IMR-90 (cell line): ENCODE results near the gene ZNF747. TPM values are rescaled to one million over a fixed set of nuclear protein-coding genes. Genes with fewer than 3 reads are reported as not detected.

ENCODE experiments used
- ATAC-seq: fragments of 200-7000 bp; cut with Tn5 transposase; 2 replicates; pipeline ENCODE4 v1.9.1; 2020; ENCODE audit warnings: low read depth, mild to moderate bottlenecking, moderate library complexity
- BruUV-seq: library from RNA; stranded (reverse); fragments of 400-500 nt; replicated peaks from 2 replicates; lab custom pipeline; 2021; lab: Mats Ljungman, UMichigan
- CTCF ChIA-PET: fragments of 300-600 bp; formaldehyde crosslinking; extraction: SDS; loops from one replicate; lab custom pipeline; 2021; ENCODE audit warnings: antibody characterized with exemption; lab: Yijun Ruan, JAX
- POLR2A ChIA-PET: fragments of 300-600 bp; sonication (Branson Sonifier 250); formaldehyde crosslinking; loops from one replicate; lab custom pipeline; 2022; ENCODE audit warnings: antibody characterized with exemption; ENCODE audit not compliant: unreplicated experiment; lab: Charles Lee
- DNase-seq: peaks from one replicate; pipeline ENCODE4 v3.0.0; 2013
- H2AFZ ChIP-seq: replicated peaks from 2 replicates; pipeline ENCODE3; 2013; ENCODE audit warnings: low read length, mild to moderate bottlenecking; ENCODE audit not compliant: poor library complexity
- H2AK5ac ChIP-seq: 2 replicates; pipeline ENCODE4 v1.6.1; 2013; ENCODE audit warnings: low read depth, low read length, inconsistent platforms
- H2AK9ac ChIP-seq: replicated peaks from 2 replicates; pipeline ENCODE3; 2013; ENCODE audit warnings: mild to moderate bottlenecking, low read depth, low read length, moderate library complexity; ENCODE audit not compliant: poor library complexity
- H2BK120ac ChIP-seq: 2 replicates; pipeline ENCODE4 v1.6.1; 2013; ENCODE audit warnings: low read depth, low read length, inconsistent platforms
- H2BK15ac ChIP-seq: 3 replicates; pipeline ENCODE4 v1.6.1; 2013; ENCODE audit warnings: low read depth, low read length, inconsistent platforms
- H2BK20ac ChIP-seq: 2 replicates; pipeline ENCODE4 v1.6.1; 2013; ENCODE audit warnings: low read depth, mild to moderate bottlenecking, inconsistent platforms, low read length, moderate library complexity
- H2BK5ac ChIP-seq: 2 replicates; pipeline ENCODE4 v1.6.1; 2013; ENCODE audit warnings: mild to moderate bottlenecking, low read depth, low read length, inconsistent platforms; ENCODE audit not compliant: poor library complexity, severe bottlenecking
- H3K14ac ChIP-seq: replicated peaks from 2 replicates; pipeline ENCODE4 v1.6.1; 2013; ENCODE audit warnings: low read depth, low read length, inconsistent platforms
- H3K18ac ChIP-seq: 2 replicates; pipeline ENCODE4 v1.6.1; 2013; ENCODE audit warnings: low read depth, low read length, control low read depth
- H3K23ac ChIP-seq: 2 replicates; pipeline ENCODE4 v1.6.1; 2013; ENCODE audit warnings: low read depth, low read length, inconsistent platforms
- H3K27ac ChIP-seq: 2 replicates; pipeline ENCODE4 v1.5.1; 2013; ENCODE audit warnings: mild to moderate bottlenecking, control low read depth, low read length; ENCODE audit not compliant: insufficient read depth
- H3K27me3 ChIP-seq: 2 replicates; pipeline ENCODE4 v1.6.1; 2013; ENCODE audit warnings: low read length; ENCODE audit not compliant: control insufficient read depth, insufficient read depth
- H3K36me3 ChIP-seq: 2 replicates; pipeline ENCODE4 v1.6.1; 2013; ENCODE audit warnings: low read length, mixed read lengths; ENCODE audit not compliant: control insufficient read depth, insufficient read depth
- H3K4ac ChIP-seq: 2 replicates; pipeline ENCODE4 v1.6.1; 2013; ENCODE audit warnings: low read depth, low read length, inconsistent platforms
- H3K4me1 ChIP-seq: 2 replicates; pipeline ENCODE4 v1.6.1; 2013; ENCODE audit warnings: low read length, mixed read lengths; ENCODE audit not compliant: control insufficient read depth, insufficient read depth
- H3K4me2 ChIP-seq: 2 replicates; pipeline ENCODE4 v1.6.1; 2013; ENCODE audit warnings: low read depth, mild to moderate bottlenecking, control low read depth, low read length, moderate library complexity
- H3K4me3 ChIP-seq: 2 replicates; pipeline ENCODE4 v1.5.1; 2013; ENCODE audit warnings: low read depth, mild to moderate bottlenecking, control low read depth, low read length, moderate library complexity; ENCODE audit not compliant: insufficient read depth
- H3K56ac ChIP-seq: 2 replicates; pipeline ENCODE4 v1.6.1; 2013; ENCODE audit warnings: low read length, inconsistent platforms; ENCODE audit not compliant: insufficient read depth; ENCODE audit errors: extremely low read depth
- H3K79me1 ChIP-seq, 2 experiments: 2 replicates each; pipeline ENCODE4 v1.6.1; 2013; ENCODE audit warnings: low read length in 2 of 2, inconsistent platforms in 1 of 2, low read depth in 1 of 2
- H3K9ac ChIP-seq: 2 replicates; pipeline ENCODE4 v1.6.1; 2013; ENCODE audit warnings: low read depth, low read length, control low read depth
- H3K9me1 ChIP-seq: 2 replicates; pipeline ENCODE4 v1.6.1; 2013; ENCODE audit warnings: low read length, inconsistent platforms; ENCODE audit not compliant: insufficient read depth
- H3K9me3 ChIP-seq: 2 replicates; pipeline ENCODE4 v1.6.1; 2013; ENCODE audit warnings: low read length; ENCODE audit not compliant: control insufficient read depth, insufficient read depth
- H4K20me1 ChIP-seq: 2 replicates; pipeline ENCODE4 v1.6.1; 2013; ENCODE audit warnings: low read length, inconsistent platforms; ENCODE audit not compliant: insufficient read depth
- H4K5ac ChIP-seq: 2 replicates; pipeline ENCODE4 v1.6.1; 2013; ENCODE audit warnings: mild to moderate bottlenecking, low read depth, low read length, control low read depth
- H4K8ac ChIP-seq, 2 experiments: 2 replicates each; pipeline ENCODE4 v1.6.1; 2013; ENCODE audit warnings: low read depth in 2 of 2, low read length in 2 of 2, control low read depth in 1 of 2, inconsistent platforms in 1 of 2
- H4K91ac ChIP-seq: 2 replicates; pipeline ENCODE4 v1.6.1; 2013; ENCODE audit warnings: low read depth, low read length, inconsistent platforms; ENCODE audit not compliant: insufficient read depth
- BHLHE40 ChIP-seq: fragments of 150-350 bp; IDR thresholded peaks from 2 replicates; pipeline ENCODE4 v1.6.1; 2016; ENCODE audit warnings: mild to moderate bottlenecking, low read depth, low read length
- CEBPB ChIP-seq: IDR thresholded peaks from 2 replicates; pipeline ENCODE4 v1.6.1; 2012; ENCODE audit warnings: low read depth, low read length, improper control_type of control experiment
- CHD1 ChIP-seq: IDR thresholded peaks from 2 replicates; pipeline ENCODE4 v1.6.1; 2012; ENCODE audit warnings: low read depth, low read length, improper control_type of control experiment
- CTCF ChIP-seq: conservative IDR thresholded peaks from 2 replicates; pipeline ENCODE4 v1.5.1; 2012; ENCODE audit warnings: mild to moderate bottlenecking, low read depth, low read length, improper control_type of control experiment
- FOS ChIP-seq: fragments of 150-350 bp; IDR thresholded peaks from 2 replicates; pipeline ENCODE4 v1.6.1; 2016; ENCODE audit warnings: low read depth, low read length
- MAFK ChIP-seq: IDR thresholded peaks from 2 replicates; pipeline ENCODE4 v1.6.1; 2012; ENCODE audit warnings: low read depth, low read length, improper control_type of control experiment
- MAZ ChIP-seq: IDR thresholded peaks from 2 replicates; pipeline ENCODE4 v1.6.1; 2012; ENCODE audit warnings: low read depth, mild to moderate bottlenecking, low read length, improper control_type of control experiment, moderate library complexity, borderline replicate concordance
- MXI1 ChIP-seq: IDR thresholded peaks from 2 replicates; pipeline ENCODE4 v1.6.1; 2012; ENCODE audit warnings: low read depth, mild to moderate bottlenecking, low read length, moderate library complexity, borderline replicate concordance
- NFE2L2 ChIP-seq: fragments of 150-350 bp; IDR thresholded peaks from 2 replicates; pipeline ENCODE4 v1.6.1; 2016; ENCODE audit warnings: low read depth, mild to moderate bottlenecking, low read length
- POLR2A ChIP-seq: IDR thresholded peaks from 2 replicates; pipeline ENCODE4 v1.6.1; 2012; ENCODE audit warnings: mild to moderate bottlenecking, low read depth, low read length
- RAD21 ChIP-seq: IDR thresholded peaks from 2 replicates; pipeline ENCODE4 v1.6.1; 2012; ENCODE audit warnings: low read length, improper control_type of control experiment
- RCOR1 ChIP-seq: IDR thresholded peaks from 2 replicates; pipeline ENCODE4 v1.6.1; 2012; ENCODE audit warnings: mild to moderate bottlenecking, low read length, improper control_type of control experiment; ENCODE audit not compliant: insufficient replicate concordance
- RFX5 ChIP-seq: IDR thresholded peaks from 2 replicates; pipeline ENCODE4 v1.8.0; 2012; ENCODE audit warnings: low read depth, mild to moderate bottlenecking, low read length, moderate library complexity
- WGBS, 2 experiments: methylation state at CpG; one replicate each; pipeline versions ENCODE4 v1.1.5 to v1.1.7; 2013; ENCODE audit warnings: missing lambda C conversion rate in 2 of 2; ENCODE audit not compliant: insufficient read length in 1 of 2; ENCODE audit errors: extremely low coverage in 2 of 2; 5-methylcytosine and 5-hydroxymethylcytosine counted together
- dilution Hi-C: fragments of 300-500 bp; cut with HindIII; formaldehyde crosslinking; loops from one replicate; pipeline ENCODE4 v1.14.3; 2018; ENCODE audit warnings: low sequenced_read_pairs; ENCODE audit not compliant: unreplicated experiment
- in situ Hi-C: fragments of 300-500 bp; cut with MboI; formaldehyde crosslinking; loops from 3 replicates; pipeline ENCODE4 v1.14.3; 2019; ENCODE audit warnings: low sequenced_read_pairs, inconsistent platforms, mixed read lengths
- intact Hi-C: fragments of 100-400 bp; cut with micrococcal nuclease; formaldehyde crosslinking; loops from 2 replicates; pipeline ENCODE4 v1.10.0; 2022
- polyA plus RNA-seq, 3 experiments: library from polyadenylated mRNA; depleted of rRNA; stranded (reverse); fragments of >200 nt; gene quantifications; 2 replicates each; pipeline ENCODE4 v1.2.3, GENCODE V29; 2012; ENCODE audit warnings: low replicate concordance in 1 of 3
- total RNA-seq: library from RNA; depleted of rRNA; stranded (reverse); fragments of >200 nt; gene quantifications from 2 replicates; pipeline ENCODE4 v1.2.3, GENCODE V29; 2012
- TF ChIP-seq, protein P1 (sequence below): fragments of 150-350 bp; IDR thresholded peaks from 2 replicates; pipeline ENCODE4 v1.6.1; 2017; ENCODE audit warnings: mild to moderate bottlenecking, antibody characterized with exemption, low read length, low read depth
- TF ChIP-seq, protein P2 (sequence below): fragments of 150-350 bp; IDR thresholded peaks from 2 replicates; pipeline ENCODE4 v1.6.1; 2016; ENCODE audit warnings: low read depth, mild to moderate bottlenecking, low read length, moderate library complexity, borderline replicate concordance

Gene ZNF747
- total and polyA plus RNA-seq, 2 of the 4 experiments (the other 2 are of a cell fraction): 2.0 to 2.9 TPM

DNA sequence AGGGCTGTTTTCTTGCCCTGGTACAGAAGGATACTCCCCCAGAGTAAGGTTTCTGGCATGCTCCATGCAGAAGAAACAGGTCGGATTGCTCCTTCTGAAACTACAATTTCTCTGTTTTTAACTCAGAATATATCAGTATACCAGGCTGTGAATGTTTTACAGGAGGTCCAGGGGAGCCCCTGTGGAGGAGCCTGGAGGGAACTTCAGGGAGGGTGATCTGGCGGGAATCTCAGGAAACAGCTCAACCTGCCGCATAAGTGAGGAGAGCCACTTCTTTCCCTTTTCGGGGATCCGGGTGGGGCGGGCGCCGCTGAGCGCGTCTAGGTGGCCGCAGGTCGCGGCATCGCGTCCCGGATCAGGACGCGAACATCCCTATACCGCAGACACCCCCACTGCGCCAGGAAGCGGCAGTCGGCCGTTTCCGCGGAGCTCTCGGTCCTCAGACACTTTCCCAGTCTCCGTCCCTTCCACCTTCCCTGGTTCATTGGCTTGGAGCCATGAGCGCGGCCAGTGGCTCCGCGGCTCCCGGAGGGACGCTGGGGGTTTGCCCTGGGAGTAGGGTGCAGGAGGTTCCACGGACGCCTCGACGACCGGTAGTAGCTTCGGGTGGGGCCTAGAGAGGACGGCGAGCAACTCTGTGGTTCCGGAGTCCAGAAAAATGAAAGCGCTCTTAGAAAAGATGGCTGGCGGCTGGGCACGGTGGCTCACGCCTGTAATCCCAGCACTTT is 26.6 kb upstream of the ZNF747 start:
- no peak for ATAC-seq
- H2AK9ac ChIP-seq: no peak overlapping the region
- ChIA-PET POLR2A (no interaction called here), CTCF (interaction anchor here (0.6 to 1.2 kb wide), 2 partner anchors 68 to 1487 kb away, joined by 3 to 4 read pairs; no protein-coding TSS in a partner anchor)
- BruUV-seq: no TSS peak
- H3K14ac ChIP-seq: no peak overlapping the region
- H3K56ac ChIP-seq: no peak overlapping the region
- H2AFZ ChIP-seq: peak overlapping the region; percentile 91
- H3K9me1 ChIP-seq: no peaks in the 10 kb centered on the region
- H4K8ac ChIP-seq: peak overlapping the region in 1 of 2 experiments; percentile 38; a peak in 1 of 4 replicates
- no peak overlapping the region for H2BK120ac ChIP-seq
- no peak overlapping the region for H3K27ac ChIP-seq
- peak overlapping the region; percentile 37; the same call in 1 of the 2 replicates for H3K4me2 ChIP-seq
- no peak overlapping the region for H3K4ac ChIP-seq
- no peak overlapping the region for H2AK5ac ChIP-seq
- H4K91ac ChIP-seq: no peak overlapping the region
- WGBS, 2 experiments: 47% methylated on average over 23 of the region's 46 CpGs; no CpG with 5 or more reads in 1 of the 2 experiments
- no peak overlapping the region for H2BK5ac ChIP-seq
- H3K23ac ChIP-seq: no peak overlapping the region; the same call in 1 of the 2 replicates
- DNase-seq: no peak
- no peaks in the 10 kb centered on the region for H4K20me1 ChIP-seq
- H3K9me3 ChIP-seq: no peaks in the 10 kb centered on the region
- H3K36me3 ChIP-seq: peaks cover under 1% of the 10 kb centered on the region; the same call in 1 of the 2 replicates
- dilution Hi-C loops (no loop called here), in situ Hi-C loops (no loop called here), intact Hi-C loops (no loop called here)
- no peaks in the 10 kb centered on the region for H3K4me1 ChIP-seq
- H3K9ac ChIP-seq: no peak overlapping the region
- no peak overlapping the region for H4K5ac ChIP-seq
- no peak overlapping the region for H3K18ac ChIP-seq
- H3K79me1 ChIP-seq: peaks cover 0 to 17% of the 10 kb centered on the region in 2 experiments; a peak in 2 of 4 replicates
- no peak overlapping the region for H3K4me3 ChIP-seq
- H3K27me3 ChIP-seq: peaks cover 6% of the 10 kb centered on the region; the same call in 1 of the 2 replicates
- H2BK20ac ChIP-seq: no peak overlapping the region
- H2BK15ac ChIP-seq: no peak overlapping the region
- TF ChIP-seq FOS: no peak
- no peak for TF ChIP-seq RAD21
- no peak for TF ChIP-seq NFE2L2
- no peak for TF ChIP-seq CEBPB
- no peak for TF ChIP-seq RFX5
- no peak for TF ChIP-seq RCOR1
- TF ChIP-seq CTCF: no peak
- no peak for TF ChIP-seq POLR2A
- TF ChIP-seq BHLHE40: no peak
- TF ChIP-seq MAZ: no peak
- TF ChIP-seq, protein P1, sequence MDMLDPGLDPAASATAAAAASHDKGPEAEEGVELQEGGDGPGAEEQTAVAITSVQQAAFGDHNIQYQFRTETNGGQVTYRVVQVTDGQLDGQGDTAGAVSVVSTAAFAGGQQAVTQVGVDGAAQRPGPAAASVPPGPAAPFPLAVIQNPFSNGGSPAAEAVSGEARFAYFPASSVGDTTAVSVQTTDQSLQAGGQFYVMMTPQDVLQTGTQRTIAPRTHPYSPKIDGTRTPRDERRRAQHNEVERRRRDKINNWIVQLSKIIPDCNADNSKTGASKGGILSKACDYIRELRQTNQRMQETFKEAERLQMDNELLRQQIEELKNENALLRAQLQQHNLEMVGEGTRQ: no peak
- TF ChIP-seq, protein P2, sequence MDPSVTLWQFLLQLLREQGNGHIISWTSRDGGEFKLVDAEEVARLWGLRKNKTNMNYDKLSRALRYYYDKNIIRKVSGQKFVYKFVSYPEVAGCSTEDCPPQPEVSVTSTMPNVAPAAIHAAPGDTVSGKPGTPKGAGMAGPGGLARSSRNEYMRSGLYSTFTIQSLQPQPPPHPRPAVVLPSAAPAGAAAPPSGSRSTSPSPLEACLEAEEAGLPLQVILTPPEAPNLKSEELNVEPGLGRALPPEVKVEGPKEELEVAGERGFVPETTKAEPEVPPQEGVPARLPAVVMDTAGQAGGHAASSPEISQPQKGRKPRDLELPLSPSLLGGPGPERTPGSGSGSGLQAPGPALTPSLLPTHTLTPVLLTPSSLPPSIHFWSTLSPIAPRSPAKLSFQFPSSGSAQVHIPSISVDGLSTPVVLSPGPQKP: no peak
- TF ChIP-seq MXI1: no peak
- TF ChIP-seq CHD1: no peak
- TF ChIP-seq MAFK: no peak
